ENCODE results near the gene REELD1.

Gene REELD1

GRCh38 chr4:146165840-146166239 lies 48.5 kb upstream of the REELD1 start:
- POLR2A ChIA-PET = no interaction called here

More at GRCh38 chr4:146165840-146166239, 48.5 kb upstream of the REELD1 start:
- no peak for TF ChIP-seq ZNF660 (tag by site-specific recombination; IDR thresholded peaks at IDR 0.05)
- TF ChIP-seq HIC1 (tag by site-specific recombination; IDR thresholded peaks at IDR 0.05) = no peak
- TF ChIP-seq ZNF140 (tag by site-specific recombination; IDR thresholded peaks at IDR 0.05) = no peak
- no peak for TF ChIP-seq SCRT2 (tag by site-specific recombination; IDR thresholded peaks at IDR 0.05)
- TF ChIP-seq ZNF148 (tag by site-specific recombination; IDR thresholded peaks at IDR 0.05; ENCODE audit: borderline replicate concordance) = no peak
- no peak for TF ChIP-seq ZNF513 (tag by site-specific recombination; IDR thresholded peaks at IDR 0.05)
- no peak for TF ChIP-seq ZBTB20 (tag by site-specific recombination; IDR thresholded peaks at IDR 0.05)
- TF ChIP-seq PRDM6 (tag by site-specific recombination; IDR thresholded peaks at IDR 0.05) = no peak
- no peak for TF ChIP-seq ZNF692 (tag by site-specific recombination; IDR thresholded peaks at IDR 0.05)
- no peak for TF ChIP-seq ZNF335 (tag by site-specific recombination; conservative IDR thresholded peaks at IDR 0.05)
- no peak for TF ChIP-seq ZNF514 (tag by site-specific recombination; IDR thresholded peaks at IDR 0.05)
- no peak for TF ChIP-seq RBAK (tag by site-specific recombination; IDR thresholded peaks at IDR 0.05)
- no peak for TF ChIP-seq ZNF677 (tag by site-specific recombination; IDR thresholded peaks at IDR 0.05)
- TF ChIP-seq ZNF16 (tag by site-specific recombination; IDR thresholded peaks at IDR 0.05; ENCODE audit: low read depth) = no peak
- TF ChIP-seq, protein P1, sequence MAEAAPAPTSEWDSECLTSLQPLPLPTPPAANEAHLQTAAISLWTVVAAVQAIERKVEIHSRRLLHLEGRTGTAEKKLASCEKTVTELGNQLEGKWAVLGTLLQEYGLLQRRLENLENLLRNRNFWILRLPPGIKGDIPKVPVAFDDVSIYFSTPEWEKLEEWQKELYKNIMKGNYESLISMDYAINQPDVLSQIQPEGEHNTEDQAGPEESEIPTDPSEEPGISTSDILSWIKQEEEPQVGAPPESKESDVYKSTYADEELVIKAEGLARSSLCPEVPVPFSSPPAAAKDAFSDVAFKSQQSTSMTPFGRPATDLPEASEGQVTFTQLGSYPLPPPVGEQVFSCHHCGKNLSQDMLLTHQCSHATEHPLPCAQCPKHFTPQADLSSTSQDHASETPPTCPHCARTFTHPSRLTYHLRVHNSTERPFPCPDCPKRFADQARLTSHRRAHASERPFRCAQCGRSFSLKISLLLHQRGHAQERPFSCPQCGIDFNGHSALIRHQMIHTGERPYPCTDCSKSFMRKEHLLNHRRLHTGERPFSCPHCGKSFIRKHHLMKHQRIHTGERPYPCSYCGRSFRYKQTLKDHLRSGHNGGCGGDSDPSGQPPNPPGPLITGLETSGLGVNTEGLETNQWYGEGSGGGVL (tag by site-specific recombination; IDR thresholded peaks at IDR 0.05) = no peak
- TF ChIP-seq ZNF654 (tag by site-specific recombination; IDR thresholded peaks at IDR 0.05; ENCODE audit: low read depth) = no peak
- CTCF ChIA-PET = no interaction called here
- H3K9me3 ChIP-seq (ENCODE audit: control insufficient read depth, insufficient read depth, low read depth, low read length) = no peaks in the 10 kb centered on the region
- H3K36me3 ChIP-seq (ENCODE audit: control insufficient read depth in 2 of 2, insufficient read depth in 1 of 2, low read length in 2 of 2) = no peaks in the 10 kb centered on the region
- H3K4me1 ChIP-seq (ENCODE audit: control insufficient read depth, insufficient read depth, low read length) = no peaks in the 10 kb centered on the region
- no peak overlapping the region for H3K4me3 ChIP-seq (ENCODE audit: low read depth, low read length)
- H3K27ac ChIP-seq (ENCODE audit: extremely low read depth, low read depth, low read length) = no peak overlapping the region
